ENCODE measurements around the gene LRRC58. TPM values are rescaled to one million over a fixed set of nuclear protein-coding genes. Genes with fewer than 3 reads are reported as not detected.

LRRC58 gene
- total and polyA plus RNA-seq, 2 donors (not counting 3 experiments of a cell fraction or from before 2014, with no cell fraction given) = 3.7 to 11.9 TPM

GRCh38 chr3:120274739-120275167 lies 74.4 kb downstream of the LRRC58 start:
- FAIRE-seq (no peak), DNase-seq (ENCODE audit: low read depth, low spot score) (no peak)
- Histone ChIP-seq H3K4me1 (ENCODE audit: control insufficient read depth, extremely low read depth, insufficient read depth, low read length) (no peaks in the 10 kb centered on the region), H3K27me3 (ENCODE audit: control insufficient read depth in 2 of 2, insufficient read depth in 2 of 2, low read length in 2 of 2) (peaks cover 7 to 10% of the 10 kb centered on the region in 2 experiments), H3K79me2 (ENCODE audit: control insufficient read depth, insufficient read depth, low read length) (no peaks in the 10 kb centered on the region), H4K20me1 (replicated peaks; ENCODE audit: control insufficient read depth, extremely low read depth, insufficient read depth, low read length) (no peaks in the 10 kb centered on the region), H3K27ac (ENCODE audit: insufficient read depth, low read depth, low read length) (no peak overlapping the region), H3K4me2 (ENCODE audit: insufficient read depth, low read length) (no peak overlapping the region), H3K9me3 (replicated peaks; ENCODE audit: control insufficient read depth, insufficient read depth, low read length) (no peaks in the 10 kb centered on the region), H3K9ac (replicated peaks; ENCODE audit: extremely low read depth, insufficient read depth, low read length) (no peak overlapping the region), H3K9me1 (replicated peaks; ENCODE audit: control insufficient read depth, extremely low read depth, insufficient read depth, low read length) (no peaks in the 10 kb centered on the region), H3K4me3 (replicated peaks in 1 of 3; ENCODE audit: insufficient read depth in 1 of 3, low read depth in 1 of 3, low read length in 3 of 3) (no peak overlapping the region), H2AFZ (ENCODE audit: low read depth, low read length) (no peak overlapping the region), H3K36me3 (ENCODE audit: control insufficient read depth in 2 of 2, extremely low read depth in 1 of 2, insufficient read depth in 2 of 2, low read length in 2 of 2) (no peaks in the 10 kb centered on the region)
- POLR2A ChIA-PET = no interaction called here
- dilution Hi-C loops (cut with MboI; ENCODE audit: extremely low pct_ligation_motif_present, low sequenced_read_pairs) = no loop called here
- intact Hi-C loops (cut with micrococcal nuclease) = no loop called here
- no peak for TF ChIP-seq FOS (IDR thresholded peaks at IDR 0.05; ENCODE audit: borderline replicate concordance, insufficient read depth, low read length)
- no peak for TF ChIP-seq MAX (IDR thresholded peaks at IDR 0.05; ENCODE audit: insufficient read depth, insufficient read length)
- no peak for TF ChIP-seq POLR2AphosphoS5 (IDR thresholded peaks at IDR 0.05; ENCODE audit: insufficient read depth, low read depth, low read length)
- TF ChIP-seq MYC (IDR thresholded peaks at IDR 0.05; ENCODE audit: low read depth, low read length) = no peak
- no peak for TF ChIP-seq EZH2 (IDR thresholded peaks at IDR 0.05; ENCODE audit: borderline replicate concordance, low read depth, low read length, severe bottlenecking)
- TF ChIP-seq CTCF (IDR thresholded peaks at IDR 0.05; ENCODE audit: extremely low read depth in 1 of 2, insufficient read depth in 1 of 2, low read depth in 1 of 2, low read length in 2 of 2) = no peak
- TF ChIP-seq GATA2 (IDR thresholded peaks at IDR 0.05; ENCODE audit: insufficient read depth, insufficient read length, low read depth, low read length) = no peak
- no peak for TF ChIP-seq JUN (IDR thresholded peaks at IDR 0.05; ENCODE audit: borderline replicate concordance, insufficient read depth, insufficient read length, low read depth)
- no peak for TF ChIP-seq POLR2A (IDR thresholded peaks at IDR 0.05; ENCODE audit: low read depth, low read length)
- CTCF ChIA-PET = interaction anchor here (0.8 kb wide), 1 partner anchor 30 kb away, joined by 3 read pairs; no protein-coding TSS in a partner anchor
- BruUV-seq (replicated peaks) = no TSS peak

MicroRNAs encoded within 50 kb of the gene (microRNA counts, 767-probe panel; counts per million panel counts)
- 723 counts per million, percentile 96 among the panel's probes with 10 or more counts for microRNA hsa-miR-198

Other genes starting within 250 kb of the LRRC58 start
- 0.25 and 0.27 TPM in 2 replicates for gene GPR156, start 64.1 kb downstream of the LRRC58 start, total RNA-seq
- 0.14 and 0.18 TPM in 2 replicates for gene GPR156, start 64.1 kb downstream of the LRRC58 start, polyA plus RNA-seq
- 522 and 562 TPM in 2 replicates for gene FSTL1, start 101.6 kb upstream of the LRRC58 start, total RNA-seq
- gene FSTL1, start 101.6 kb upstream of the LRRC58 start, polyA plus RNA-seq = 235 and 237 TPM in 2 replicates
- 140 TPM in 2 replicates for gene NDUFB4, start 247.0 kb upstream of the LRRC58 start, total RNA-seq
- gene NDUFB4, start 247.0 kb upstream of the LRRC58 start, polyA plus RNA-seq = 191 and 210 TPM in 2 replicates